HG03135 (cell line): ENCODE measurements around the gene ITPRID2.

ENCODE experiments used
- ATAC-seq: cut with Tn5 transposase; IDR thresholded peaks from one replicate; pipeline ENCODE4 v1.9.1; 2021; ENCODE audit warnings: mild to moderate bottlenecking, moderate library complexity; ENCODE audit not compliant: unreplicated experiment

Gene ITPRID2

DNA sequence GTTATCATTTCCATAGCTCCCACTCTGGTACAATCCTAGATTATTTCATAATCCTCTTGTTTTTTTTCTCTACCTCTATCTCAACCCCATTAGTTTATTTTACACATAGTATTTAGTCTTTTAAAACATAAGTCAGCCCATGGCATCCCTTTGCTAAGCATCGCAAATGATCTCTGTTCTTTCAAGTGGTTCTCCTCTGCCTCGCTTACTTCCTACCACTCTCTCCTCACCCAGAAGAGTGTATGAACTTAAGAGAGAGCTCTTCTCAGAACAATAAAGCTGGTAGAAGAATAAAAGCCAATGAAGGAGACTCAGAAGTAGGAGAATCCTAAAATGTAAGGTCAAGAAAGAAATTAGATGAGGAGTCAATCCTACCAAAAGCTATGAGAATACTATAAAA is 12.2 kb upstream of the ITPRID2 start:
- no peak for ATAC-seq

- ATAC-seq, result no peak
Measured at GRCh38 chr2:181882246-181883020, 9.1 kb upstream of the ITPRID2 start.

DNA sequence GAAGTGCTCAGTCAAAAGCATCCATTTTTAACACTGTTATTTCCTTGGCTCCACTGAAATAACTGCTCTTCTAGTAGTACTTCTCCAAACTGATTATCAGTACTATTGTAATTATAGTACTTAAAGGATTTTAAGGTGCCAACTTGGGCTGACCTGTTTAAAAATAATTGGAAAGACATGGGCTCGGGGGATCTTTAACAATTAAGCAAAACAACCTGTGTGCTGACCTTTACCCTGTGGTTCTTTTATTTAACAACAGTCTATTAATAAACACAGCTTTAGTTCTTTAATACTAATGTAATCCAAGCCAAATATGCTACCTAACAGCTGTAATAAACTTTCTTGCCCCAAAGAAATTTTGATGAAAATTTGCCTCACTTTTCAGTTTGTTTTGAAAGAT is 6.9 kb upstream of the ITPRID2 start:
- ATAC-seq, result no peak

GRCh38 chr2:181885096-181885495 is 6.4 kb upstream of the ITPRID2 start:
- ATAC-seq, result no peak

GRCh38 chr2:181886192-181886591 is 5.3 kb upstream of the ITPRID2 start:
- no peak for ATAC-seq

DNA sequence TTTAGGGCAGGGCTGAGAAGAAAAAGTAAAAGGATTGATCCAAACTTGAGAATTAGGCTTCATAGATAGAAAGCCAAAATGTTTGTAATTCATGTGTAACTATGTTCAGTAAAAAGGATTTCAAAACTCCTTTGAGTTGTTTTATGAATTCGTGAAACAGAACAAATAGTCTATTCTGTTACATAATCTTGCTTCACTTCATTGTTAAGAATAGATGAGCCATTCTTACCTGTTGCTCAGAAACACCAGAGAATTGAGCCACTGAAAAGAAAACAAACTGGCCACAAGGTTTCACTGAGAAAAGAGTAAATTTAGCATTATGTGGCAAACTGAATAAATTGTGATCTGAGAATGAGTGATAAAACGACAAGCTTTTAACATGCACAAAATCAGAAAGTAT is 4.5 kb upstream of the ITPRID2 start:
- no peak for ATAC-seq

- no peak for ATAC-seq
Measured at GRCh38 chr2:181889776-181890175, 1.8 kb upstream of the ITPRID2 start.

- ATAC-seq, result no peak
Measured at GRCh38 chr2:181890271-181890670, 1.3 kb upstream of the ITPRID2 start.

DNA sequence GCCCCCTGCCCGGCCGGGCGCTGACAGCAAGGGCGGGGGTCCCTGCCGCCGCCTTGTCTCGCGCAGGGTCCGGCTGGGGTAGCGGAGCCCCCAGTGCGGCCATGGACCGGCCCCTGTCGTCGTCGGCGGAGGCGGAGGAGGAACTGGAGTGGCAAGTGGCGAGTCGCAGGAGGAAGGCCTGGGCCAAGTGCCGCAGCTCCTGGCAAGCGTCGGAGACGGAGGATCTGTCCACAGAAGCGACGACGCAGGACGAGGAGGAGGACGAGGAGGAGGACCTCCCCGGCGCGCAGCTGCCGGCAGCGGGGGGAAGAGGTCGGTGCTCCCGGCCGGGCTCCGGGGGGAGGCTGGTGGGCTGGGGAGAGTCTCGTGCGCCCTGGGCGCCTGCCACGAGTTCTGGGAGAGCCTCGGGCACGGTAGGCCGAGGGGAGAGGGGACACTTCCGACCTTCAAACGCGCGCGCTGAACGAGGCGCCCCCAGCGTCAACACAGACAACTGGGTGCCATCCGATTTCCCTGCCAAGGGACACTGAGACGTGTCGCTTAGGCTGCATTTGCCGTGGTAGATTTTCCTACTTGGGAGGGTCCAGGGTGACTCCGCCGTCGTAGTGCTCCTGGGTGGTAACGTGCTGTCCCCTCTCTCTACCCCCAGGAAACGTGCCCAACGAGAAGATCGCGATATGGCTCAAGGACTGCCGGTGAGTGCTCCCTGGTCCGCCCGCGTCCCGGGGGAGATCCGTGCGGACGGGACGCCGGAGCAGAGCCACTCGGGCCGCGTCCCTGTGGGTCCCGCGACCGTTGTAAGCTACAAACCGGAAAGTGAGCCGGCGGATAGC is 652 bp downstream of the ITPRID2 start:
- peak; percentile 64 for ATAC-seq

DNA sequence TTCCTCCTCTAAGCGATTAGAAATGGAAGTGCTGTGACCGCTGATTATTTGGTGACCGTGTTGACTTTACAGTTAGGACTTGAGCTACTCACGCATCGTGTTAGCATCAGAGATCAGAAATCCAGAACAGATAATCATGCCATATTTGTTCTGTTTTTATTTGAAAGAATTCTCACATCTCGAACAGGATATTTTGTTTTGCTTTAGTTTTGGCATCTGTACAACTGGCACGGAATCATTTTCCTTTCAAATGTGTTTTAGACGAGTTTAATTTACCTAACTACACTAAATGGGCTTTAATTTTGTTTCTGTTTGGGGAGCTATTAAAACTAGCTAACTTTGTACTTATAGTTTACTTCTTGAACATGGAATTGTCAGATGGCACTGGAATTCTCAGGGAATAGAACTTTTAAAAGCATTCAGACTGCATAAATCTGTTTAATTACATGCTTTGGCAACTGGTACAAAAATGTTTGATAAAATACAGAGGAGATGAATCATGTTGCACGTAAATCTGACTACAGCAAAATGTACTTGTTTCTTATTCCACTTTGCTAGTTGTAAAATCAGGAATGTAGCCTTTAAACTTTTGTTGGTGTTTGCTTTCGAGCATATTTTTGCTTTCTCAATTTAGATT is 1.4 kb downstream of the ITPRID2 start:
- ATAC-seq, result no peak

DNA sequence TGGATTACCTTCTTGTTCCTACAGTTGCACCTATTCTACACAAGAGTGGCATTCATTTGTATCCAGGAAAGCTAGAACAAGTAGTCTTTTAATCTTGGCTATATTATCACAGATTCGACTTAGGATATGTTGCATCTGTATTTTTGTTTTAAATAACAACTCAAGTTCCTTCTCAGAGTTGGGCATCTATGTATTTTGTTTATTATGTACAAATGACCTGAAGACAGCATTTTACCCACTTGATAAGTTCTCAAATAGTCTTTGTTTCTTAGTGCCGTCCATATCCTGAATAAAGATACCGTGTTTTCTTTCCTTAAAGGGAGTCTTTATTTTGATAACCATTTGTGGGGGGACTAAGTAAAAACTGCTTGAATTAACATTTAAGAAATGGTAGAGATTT is 2.9 kb downstream of the ITPRID2 start:
- no peak for ATAC-seq

DNA sequence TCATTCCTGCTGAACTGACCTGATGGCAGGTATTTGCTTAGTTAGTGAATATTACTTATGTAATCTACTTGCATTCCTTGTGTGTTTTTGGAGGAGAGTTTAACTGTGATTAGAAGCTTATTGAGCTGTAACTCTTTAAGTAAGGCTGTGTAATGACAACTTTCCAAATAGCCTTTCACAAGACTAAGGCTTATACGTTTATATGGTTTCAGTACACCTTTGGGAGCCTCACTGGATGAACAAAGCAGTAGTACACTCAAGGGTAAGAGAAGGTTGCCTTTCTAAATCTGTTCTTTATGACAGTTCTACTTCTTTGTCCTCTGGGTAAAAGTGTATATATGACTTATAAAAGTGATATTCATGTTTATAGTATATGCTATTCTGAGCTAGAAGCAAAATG is 4.3 kb downstream of the ITPRID2 start:
- no peak for ATAC-seq

GRCh38 chr2:181896286-181896685 is 4.8 kb downstream of the ITPRID2 start:
- no peak for ATAC-seq

- no peak for ATAC-seq
Measured at GRCh38 chr2:181900007-181900651, 8.6 kb downstream of the ITPRID2 start.

DNA sequence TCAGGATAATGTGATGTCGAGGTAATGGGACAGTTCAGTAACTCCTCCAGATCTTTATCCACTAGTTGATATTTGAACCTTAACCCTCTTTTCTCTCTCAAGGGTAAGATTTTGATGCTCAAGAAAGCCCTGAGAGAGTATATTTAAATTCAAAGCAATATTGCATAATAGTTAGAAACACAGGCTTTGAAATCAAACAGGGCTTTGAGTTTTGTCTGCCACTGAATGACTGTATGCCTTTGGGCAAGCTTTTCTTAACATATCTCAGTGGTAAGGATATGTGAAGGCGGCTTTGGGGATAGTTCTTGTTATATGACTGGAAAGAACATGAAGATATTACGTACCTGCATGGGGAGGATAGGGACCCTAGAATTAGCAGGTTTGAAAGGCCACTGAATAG is 11.1 kb downstream of the ITPRID2 start:
- ATAC-seq, result no peak

GRCh38 chr2:181904022-181904632 is 12.6 kb downstream of the ITPRID2 start:
- no peak for ATAC-seq

- no peak for ATAC-seq
Measured at GRCh38 chr2:181907057-181907456, 15.5 kb downstream of the ITPRID2 start.

DNA sequence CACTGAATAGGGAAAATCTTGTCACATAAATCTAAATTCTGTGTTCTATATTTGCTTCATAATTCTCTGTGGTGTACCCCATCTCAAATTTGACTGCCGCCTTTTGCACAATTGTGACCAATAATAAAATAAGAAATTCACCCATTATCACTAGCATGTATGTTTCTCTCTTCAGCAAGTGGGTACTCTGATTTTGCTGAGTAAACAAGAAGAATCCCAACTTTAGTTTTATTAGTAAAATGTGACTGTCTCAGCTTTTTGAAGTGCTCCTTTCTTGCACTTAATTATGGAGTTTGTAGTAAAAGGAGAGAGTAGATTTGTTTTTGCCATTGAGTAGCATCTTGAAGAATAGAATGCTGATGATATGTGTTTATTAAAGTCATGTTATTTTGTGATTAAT is 16.1 kb downstream of the ITPRID2 start:
- ATAC-seq, result no peak

DNA sequence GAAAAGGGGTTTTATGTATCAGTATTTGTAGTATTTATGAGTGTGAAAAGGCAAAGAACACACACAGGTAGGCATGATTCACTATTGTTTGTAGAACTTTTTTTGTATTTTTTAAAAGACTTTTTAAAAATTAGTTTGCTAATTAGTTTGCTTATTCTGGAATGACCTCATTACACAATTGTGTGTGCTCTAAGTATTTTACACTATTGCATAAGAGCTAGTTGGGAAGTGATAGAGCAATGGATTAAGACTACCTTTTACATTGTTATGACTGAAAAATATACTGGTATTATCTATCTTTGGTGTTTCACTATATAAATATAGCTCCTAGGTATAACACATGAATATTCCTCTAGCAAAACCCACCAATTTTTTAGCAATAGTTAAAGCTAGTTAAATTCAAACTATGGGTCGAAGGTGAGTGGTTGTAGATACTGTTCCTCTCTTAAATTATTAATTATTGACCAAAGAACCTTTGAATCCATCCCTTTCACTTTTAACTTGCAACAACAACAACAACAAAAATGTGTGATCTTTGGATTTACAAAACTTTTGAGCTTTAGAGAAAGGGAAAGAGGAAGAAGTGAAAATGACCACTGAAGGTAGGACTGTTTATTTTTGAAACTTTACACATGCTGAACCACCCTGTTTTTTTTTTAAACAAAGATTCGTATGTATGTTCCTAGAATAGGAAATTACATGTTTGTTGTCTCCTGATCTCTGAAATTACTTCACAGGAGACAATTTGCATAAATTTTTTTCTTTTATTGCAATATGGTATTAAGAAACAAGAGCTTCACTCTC is 18.7 kb downstream of the ITPRID2 start:
- no peak for ATAC-seq

GRCh38 chr2:181911830-181912229 is 20.3 kb downstream of the ITPRID2 start:
- no peak for ATAC-seq
